Stimulated activated CD4-positive, alpha-beta T cell treated with anti-CD3 and anti-CD28 coated beads, Interleukin-15, amount 100 ng/mL, for 1 hour (primary cell): ENCODE data around the gene ZNG1B.
"Not testable (repeated sequence)": the region's sequence is repeated elsewhere in the genome, so short reads cannot be mapped to it uniquely, and the experiment has no call there.

Experiments used
- DNase-seq, 2 donors: peaks; one replicate each; pipeline ENCODE4 v3.0.0-alpha.2; 2020; ENCODE audit warnings: low read depth in 1 of 2, low spot score in 1 of 2

ZNG1B gene

GRCh38 chr2:113503094-113504042 is 65.9 kb downstream of the ZNG1B start:
- DNase-seq: not testable (repeated sequence)

DNA sequence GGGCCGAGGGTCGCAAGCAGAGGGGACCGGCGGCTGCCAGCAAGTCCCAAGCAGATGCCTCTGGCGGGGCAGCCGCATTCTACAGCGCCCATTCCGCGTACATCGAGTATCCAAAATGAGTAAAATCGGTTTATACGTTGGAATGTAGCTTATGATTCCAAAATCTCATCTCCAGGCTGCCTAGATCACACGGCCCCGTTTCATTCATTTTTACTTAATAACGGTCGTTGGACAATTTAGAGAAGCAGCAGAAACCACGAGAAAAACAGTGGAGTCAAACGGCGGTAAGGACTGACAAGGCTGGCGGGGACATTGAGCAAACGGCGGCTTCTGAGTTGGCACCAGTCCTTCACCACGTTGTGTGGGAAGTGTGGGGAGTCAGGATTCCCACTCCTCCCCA is 66.6 kb downstream of the ZNG1B start:
- DNase-seq: not testable (repeated sequence)

- DNase-seq: not testable (repeated sequence)
Measured at GRCh38 chr2:113507394-113508140, 70.1 kb downstream of the ZNG1B start.

- not testable (repeated sequence) for DNase-seq
Measured at GRCh38 chr2:113508187-113508586, 70.7 kb downstream of the ZNG1B start.

GRCh38 chr2:113510913-113511312 is 73.4 kb downstream of the ZNG1B start:
- not testable (repeated sequence) for DNase-seq

- DNase-seq: not testable (repeated sequence)
Measured at GRCh38 chr2:113511859-113512258, 74.4 kb downstream of the ZNG1B start.

GRCh38 chr2:113515457-113515856 is 78.0 kb downstream of the ZNG1B start:
- not testable (repeated sequence) for DNase-seq

DNA sequence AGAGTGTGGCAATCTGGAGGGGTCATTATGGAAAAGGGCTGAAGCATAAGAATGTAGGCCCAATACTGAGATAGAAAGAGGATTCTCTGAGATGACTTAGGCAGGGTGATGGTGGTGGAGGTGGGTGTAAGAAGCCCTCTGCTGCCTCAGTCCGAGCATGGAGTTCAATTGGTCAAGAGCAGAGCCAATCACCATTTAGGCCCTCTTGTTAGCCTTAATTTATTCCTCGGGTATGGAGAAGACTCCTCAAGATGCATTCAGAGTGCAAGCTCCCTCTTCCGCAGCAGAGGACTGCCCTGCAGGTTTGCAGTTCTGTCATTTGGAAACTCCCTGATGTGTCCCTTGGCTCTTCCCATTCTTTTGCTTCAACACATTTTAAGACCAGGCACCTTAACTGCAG is 78.5 kb downstream of the ZNG1B start:
- not testable (repeated sequence) for DNase-seq

DNA sequence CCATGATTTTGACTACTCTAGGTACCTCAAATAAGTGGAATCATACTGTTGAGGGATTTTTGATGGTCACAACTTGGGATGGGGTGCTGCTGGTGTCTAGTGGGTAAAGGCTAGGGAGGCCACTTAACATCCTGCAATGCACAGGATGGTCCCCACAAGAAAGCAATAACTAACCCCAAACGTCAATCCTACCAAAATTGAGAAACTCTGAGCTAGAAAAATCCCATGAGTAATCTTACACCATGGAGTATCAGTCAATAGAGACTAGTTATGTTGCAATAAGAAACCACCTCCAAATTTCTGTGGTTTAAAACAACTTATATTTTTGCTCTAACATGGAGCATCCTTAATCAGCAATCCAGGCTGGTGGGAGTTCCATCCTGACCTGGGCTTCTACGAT is 79.5 kb downstream of the ZNG1B start:
- DNase-seq: not testable (repeated sequence)

GRCh38 chr2:113520837-113521236 is 83.3 kb downstream of the ZNG1B start:
- not testable (repeated sequence) for DNase-seq

- not testable (repeated sequence) for DNase-seq
Measured at GRCh38 chr2:113521492-113521891, 84.0 kb downstream of the ZNG1B start.

DNA sequence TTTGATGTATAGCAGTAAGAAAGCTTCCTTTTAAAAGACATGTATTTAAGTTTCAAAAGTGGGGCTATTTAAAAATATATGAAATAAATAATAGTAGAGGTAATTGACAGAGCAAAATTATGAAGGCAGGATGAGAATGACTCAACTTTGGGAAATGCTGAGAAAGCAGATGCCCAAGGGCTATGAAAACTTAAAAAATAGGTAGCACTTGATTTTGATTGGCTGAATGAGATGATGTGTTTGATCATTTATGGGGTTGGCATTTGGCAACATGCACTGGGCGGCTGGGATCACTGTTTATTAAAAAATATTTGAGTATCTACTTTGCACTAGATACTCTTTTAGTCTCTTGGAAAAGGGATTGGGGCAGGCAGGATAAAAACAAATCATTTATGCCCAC is 87.5 kb downstream of the ZNG1B start:
- DNase-seq: not testable (repeated sequence)

GRCh38 chr2:113527350-113528045 is 90.0 kb downstream of the ZNG1B start:
- not testable (repeated sequence) for DNase-seq

DNA sequence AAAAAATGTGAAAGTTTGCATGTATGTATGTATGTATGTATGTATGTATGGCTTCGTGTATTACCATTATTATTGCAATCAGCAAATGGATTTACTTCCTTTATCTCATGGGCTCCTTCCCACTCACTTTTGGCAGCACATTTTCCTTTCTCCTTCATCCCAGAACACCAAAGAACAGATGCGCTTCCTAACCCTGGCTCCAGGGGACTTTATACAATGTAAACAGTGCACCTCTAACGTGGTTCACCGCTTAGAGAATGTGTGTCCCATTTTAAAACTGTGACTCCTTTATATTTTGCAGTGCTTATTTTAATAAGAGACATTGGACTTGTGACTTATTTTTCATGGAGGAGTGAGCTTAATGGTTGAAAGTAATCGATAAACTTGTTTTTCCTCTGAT is 90.6 kb downstream of the ZNG1B start:
- not testable (repeated sequence) for DNase-seq

GRCh38 chr2:113528904-113529303 is 91.4 kb downstream of the ZNG1B start:
- not testable (repeated sequence) for DNase-seq

DNA sequence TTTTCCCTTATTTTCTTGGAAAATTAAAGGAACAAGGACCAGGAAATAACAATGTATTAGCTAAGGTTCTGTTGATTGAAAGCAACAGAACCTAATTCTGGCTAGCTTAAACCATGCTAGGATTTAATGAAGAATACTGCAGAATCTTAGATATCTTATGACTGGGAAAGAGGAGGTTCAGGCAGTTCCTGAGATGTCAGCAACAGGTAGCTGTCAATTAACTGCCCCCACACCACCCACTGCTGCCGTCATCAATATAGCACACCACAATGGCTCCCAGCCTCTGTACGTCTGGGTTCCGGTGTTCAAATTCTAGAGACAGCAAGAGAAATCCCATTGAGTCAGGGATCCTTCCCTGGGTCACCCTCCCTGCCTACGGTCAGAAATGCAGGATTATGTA is 95.5 kb downstream of the ZNG1B start:
- not testable (repeated sequence) for DNase-seq

GRCh38 chr2:113536573-113536972 is 99.1 kb downstream of the ZNG1B start:
- not testable (repeated sequence) for DNase-seq

DNA sequence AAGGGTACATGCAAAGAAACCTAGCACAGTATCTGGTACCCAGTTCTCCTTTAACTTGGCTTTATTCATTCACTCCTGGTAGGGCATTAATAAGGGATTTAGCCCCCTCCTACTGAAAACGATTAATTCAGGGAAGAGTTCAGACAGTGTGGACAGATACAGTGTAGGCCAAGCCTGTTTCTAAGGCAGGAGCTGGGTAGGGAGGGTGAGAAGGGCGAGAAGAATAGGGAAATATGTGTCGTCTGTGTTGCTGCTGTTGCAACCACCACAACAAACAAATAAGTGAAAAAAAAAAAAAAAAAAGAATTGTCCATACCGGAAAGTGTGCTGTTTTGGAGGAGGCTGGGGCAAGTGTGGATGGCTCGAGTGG is 103.3 kb downstream of the ZNG1B start:
- not testable (repeated sequence) for DNase-seq

- DNase-seq: not testable (repeated sequence)
Measured at GRCh38 chr2:113541204-113541975, 103.9 kb downstream of the ZNG1B start.

GRCh38 chr2:113541976-113542485 is 104.5 kb downstream of the ZNG1B start:
- DNase-seq: not testable (repeated sequence)
